Effector memory CD8-positive, alpha-beta T cell (primary cell): ENCODE measurements around the gene SLCO4A1.

Experiments used
- ATAC-seq: fragments of 150-1000 bp; cut with Tn5 transposase; replicated peaks from 2 replicates; pipeline ENCODE4 v1.10.0; 2021; ENCODE audit warnings: mild to moderate bottlenecking, moderate library complexity
- DNase-seq, 3 experiments: peaks; one replicate each; pipeline ENCODE4 v3.0.0; 2021
- H3K27ac Mint-ChIP-seq, 2 donors: one replicate each; pipeline ENCODE4 v1.8.0; 2022; ENCODE audit warnings: mild to moderate bottlenecking in 2 of 2, mixed read lengths in 2 of 2, moderate library complexity in 2 of 2
- H3K27me3 Mint-ChIP-seq, 2 donors: one replicate each; pipeline ENCODE4 v1.8.0; 2022; ENCODE audit warnings: mixed read lengths in 2 of 2
- H3K36me3 Mint-ChIP-seq: one replicate; pipeline ENCODE4 v1.8.0; 2022; ENCODE audit warnings: mild to moderate bottlenecking, moderate library complexity, mixed read lengths; ENCODE audit not compliant: insufficient read depth
- H3K4me1 Mint-ChIP-seq, 2 donors: one replicate each; pipeline ENCODE4 v1.8.0; 2022; ENCODE audit warnings: low read depth in 2 of 2, mixed read lengths in 2 of 2
- H3K4me3 Mint-ChIP-seq, 2 donors: one replicate each; pipeline ENCODE4 v1.8.0; 2022; ENCODE audit warnings: mild to moderate bottlenecking in 2 of 2, mixed read lengths in 2 of 2, moderate library complexity in 2 of 2
- H3K9me3 Mint-ChIP-seq, 2 donors: one replicate each; pipeline ENCODE4 v1.8.0; 2022; ENCODE audit warnings: mixed read lengths in 2 of 2

SLCO4A1 gene

GRCh38 chr20:62658593-62659178 is 16.4 kb downstream of the SLCO4A1 start:
- H3K4me3 Mint-ChIP-seq = no peak overlapping the region
- ATAC-seq = no peak
- H3K9me3 Mint-ChIP-seq = no peaks in the 10 kb centered on the region
- no peak overlapping the region for H3K27ac Mint-ChIP-seq
- peaks cover 0 to 4% of the 10 kb centered on the region in 2 donors for H3K4me1 Mint-ChIP-seq
- H3K36me3 Mint-ChIP-seq = no peaks in the 10 kb centered on the region
- no peaks in the 10 kb centered on the region for H3K27me3 Mint-ChIP-seq
- DNase-seq = no peak

DNA sequence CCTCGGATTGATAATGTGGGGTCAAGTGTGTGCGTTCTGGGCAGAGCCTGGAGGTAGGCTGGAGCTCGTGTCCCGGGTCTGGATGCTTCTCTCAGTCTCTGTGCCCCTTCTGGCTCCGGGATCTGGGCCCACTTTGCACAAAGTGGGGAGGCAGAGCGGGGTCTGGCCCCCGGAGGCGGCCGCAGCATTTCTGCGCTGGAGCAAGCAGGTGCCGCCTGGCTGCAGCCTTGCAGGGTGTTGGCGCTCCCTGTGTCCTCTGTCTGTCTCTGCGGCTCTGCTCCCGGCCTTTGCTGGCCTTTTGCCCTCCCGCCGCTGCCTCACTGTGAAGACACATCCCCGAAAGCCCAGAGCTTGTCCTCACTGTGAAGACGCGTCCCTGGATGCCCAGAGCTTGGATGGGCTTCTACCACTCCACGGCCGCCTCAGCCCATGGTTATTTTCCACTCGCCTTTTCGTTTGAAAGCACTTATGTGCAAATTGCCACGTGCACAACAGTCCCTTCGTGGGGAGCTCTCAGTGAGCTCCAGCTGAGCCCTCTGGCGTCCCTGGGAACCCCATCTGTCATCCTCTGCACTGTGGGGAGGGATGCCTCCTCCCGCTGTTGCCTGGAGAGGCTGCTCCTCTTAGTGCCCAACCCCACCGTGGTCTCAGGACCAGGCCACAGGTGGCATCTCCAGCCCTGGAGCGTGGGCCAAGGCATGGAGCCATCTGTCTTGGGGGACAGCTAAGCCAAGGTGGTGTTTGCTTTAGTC is 17.4 kb downstream of the SLCO4A1 start:
- peaks cover 0 to 2% of the 10 kb centered on the region in 2 donors for H3K4me1 Mint-ChIP-seq
- no peak for DNase-seq
- H3K4me3 Mint-ChIP-seq = no peak overlapping the region
- no peak overlapping the region for H3K27ac Mint-ChIP-seq
- H3K27me3 Mint-ChIP-seq = no peaks in the 10 kb centered on the region
- ATAC-seq = no peak
- H3K36me3 Mint-ChIP-seq = no peaks in the 10 kb centered on the region
- H3K9me3 Mint-ChIP-seq = no peaks in the 10 kb centered on the region

DNA sequence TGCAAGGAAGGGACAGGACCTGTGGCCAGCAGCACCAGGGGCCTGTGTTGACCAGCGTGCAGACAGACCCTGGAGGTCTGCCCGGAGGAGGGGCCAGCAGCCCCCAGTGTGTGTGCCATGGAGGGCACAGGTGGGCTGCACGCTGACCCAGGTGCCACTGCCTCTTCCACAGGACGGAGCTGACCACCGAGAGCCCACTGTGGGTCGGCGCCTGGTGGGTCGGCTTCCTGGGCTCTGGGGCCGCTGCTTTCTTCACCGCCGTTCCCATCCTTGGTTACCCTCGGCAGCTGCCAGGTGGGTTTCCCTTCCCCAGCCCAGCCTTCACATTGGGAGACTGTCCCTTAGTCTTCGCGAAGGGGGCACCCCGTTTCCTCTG is 17.9 kb downstream of the SLCO4A1 start:
- ATAC-seq = no peak
- DNase-seq = no peak
- H3K36me3 Mint-ChIP-seq = no peaks in the 10 kb centered on the region
- H3K27ac Mint-ChIP-seq = peak overlapping the region in 1 of 2 donors; percentile 58
- H3K4me1 Mint-ChIP-seq = peaks cover 0 to 2% of the 10 kb centered on the region in 2 donors
- no peak overlapping the region for H3K4me3 Mint-ChIP-seq
- no peaks in the 10 kb centered on the region for H3K27me3 Mint-ChIP-seq
- H3K9me3 Mint-ChIP-seq = no peaks in the 10 kb centered on the region

DNA sequence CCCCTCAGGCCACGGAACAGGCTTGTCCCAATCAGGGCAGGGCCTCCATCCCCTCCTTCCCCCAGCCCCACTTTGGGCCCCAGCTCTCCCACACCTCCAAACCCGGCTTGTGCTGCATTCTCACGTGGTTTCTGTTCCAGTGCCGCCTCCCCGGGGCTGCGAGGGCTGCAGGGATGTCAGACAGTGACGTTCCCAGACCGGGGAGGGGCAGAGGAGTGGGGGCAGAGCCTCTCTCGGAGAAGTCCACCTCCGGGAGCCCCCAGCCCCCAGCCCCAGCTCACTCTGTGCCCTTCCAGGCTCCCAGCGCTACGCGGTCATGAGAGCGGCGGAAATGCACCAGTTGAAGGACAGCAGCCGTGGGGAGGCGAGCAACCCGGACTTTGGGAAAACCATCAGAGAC is 18.5 kb downstream of the SLCO4A1 start:
- Mint-ChIP-seq H3K27ac (peak overlapping the region in 1 of 2 donors; percentile 58), H3K4me1 (peaks cover 0 to 2% of the 10 kb centered on the region in 2 donors), H3K9me3 (no peaks in the 10 kb centered on the region), H3K4me3 (no peak overlapping the region), H3K27me3 (no peaks in the 10 kb centered on the region), H3K36me3 (no peaks in the 10 kb centered on the region)
- DNase-seq (no peak), ATAC-seq (no peak)

- Mint-ChIP-seq H3K9me3 (no peaks in the 10 kb centered on the region), H3K27ac (peak overlapping the region in 1 of 2 donors; percentile 56), H3K27me3 (no peaks in the 10 kb centered on the region), H3K4me3 (no peak overlapping the region), H3K4me1 (peaks cover 0 to 2% of the 10 kb centered on the region in 2 donors), H3K36me3 (no peaks in the 10 kb centered on the region)
- DNase-seq (no peak), ATAC-seq (no peak)
Observed at GRCh38 chr20:62661647-62662046, 19.3 kb downstream of the SLCO4A1 start.

- H3K27ac Mint-ChIP-seq = no peak overlapping the region
- no peak overlapping the region for H3K4me3 Mint-ChIP-seq
- H3K4me1 Mint-ChIP-seq = peaks cover 0 to 2% of the 10 kb centered on the region in 2 donors
- ATAC-seq = no peak
- no peaks in the 10 kb centered on the region for H3K9me3 Mint-ChIP-seq
- H3K36me3 Mint-ChIP-seq = no peaks in the 10 kb centered on the region
- no peak for DNase-seq
- H3K27me3 Mint-ChIP-seq = no peaks in the 10 kb centered on the region
Observed at GRCh38 chr20:62662422-62662821, 20.1 kb downstream of the SLCO4A1 start.

GRCh38 chr20:62663145-62664018 is 21.1 kb downstream of the SLCO4A1 start:
- no peak for DNase-seq
- H3K27me3 Mint-ChIP-seq = no peaks in the 10 kb centered on the region
- no peak overlapping the region for H3K4me3 Mint-ChIP-seq
- no peaks in the 10 kb centered on the region for H3K9me3 Mint-ChIP-seq
- ATAC-seq = no peak
- peaks cover 0 to 2% of the 10 kb centered on the region in 2 donors for H3K4me1 Mint-ChIP-seq
- H3K36me3 Mint-ChIP-seq = peaks cover 3% of the 10 kb centered on the region
- H3K27ac Mint-ChIP-seq = peak overlapping the region in 1 of 2 donors; percentile 66

GRCh38 chr20:62664019-62664971 is 22.0 kb downstream of the SLCO4A1 start:
- Mint-ChIP-seq H3K27ac (no peak overlapping the region), H3K9me3 (no peaks in the 10 kb centered on the region), H3K4me3 (no peak overlapping the region), H3K27me3 (no peaks in the 10 kb centered on the region), H3K36me3 (peaks cover 3% of the 10 kb centered on the region), H3K4me1 (peaks cover 0 to 2% of the 10 kb centered on the region in 2 donors)
- DNase-seq = no peak
- no peak for ATAC-seq

DNA sequence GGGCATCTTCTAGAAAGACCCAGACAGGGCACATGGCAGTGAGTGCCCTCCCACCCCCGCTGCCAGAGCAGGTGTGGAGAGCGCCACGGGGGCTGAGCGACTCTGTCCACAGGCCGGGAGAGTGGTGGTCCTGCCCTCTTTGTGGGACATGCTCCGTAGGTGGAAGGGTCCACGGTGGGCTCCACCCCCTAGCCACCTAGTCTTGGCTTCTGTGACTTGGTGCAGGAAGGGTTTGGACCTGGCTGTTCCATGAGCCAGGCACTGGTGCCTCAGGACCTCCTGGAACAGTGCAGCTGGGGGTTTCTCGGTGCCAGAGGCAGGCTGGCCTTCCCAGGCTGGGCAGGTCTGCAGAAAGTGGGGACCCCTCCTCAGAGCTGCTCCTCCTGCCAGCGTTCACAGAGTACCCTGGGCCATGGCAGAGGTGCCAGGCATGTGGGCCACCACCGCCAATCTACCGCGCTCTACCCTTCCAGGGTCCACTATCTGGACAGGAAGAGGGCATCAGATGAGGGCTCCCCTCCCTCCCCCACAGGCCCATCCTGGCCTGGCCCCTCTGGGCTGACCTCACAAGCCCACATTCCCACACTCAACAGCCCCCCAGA is 23.0 kb downstream of the SLCO4A1 start:
- H3K9me3 Mint-ChIP-seq = no peaks in the 10 kb centered on the region
- H3K36me3 Mint-ChIP-seq = peaks cover 3% of the 10 kb centered on the region
- ATAC-seq (no peak), DNase-seq (no peak)
- peaks cover 0 to 2% of the 10 kb centered on the region in 2 donors for H3K4me1 Mint-ChIP-seq
- H3K4me3 Mint-ChIP-seq = no peak overlapping the region
- H3K27ac Mint-ChIP-seq = no peak overlapping the region
- no peaks in the 10 kb centered on the region for H3K27me3 Mint-ChIP-seq

GRCh38 chr20:62665826-62666735 is 23.8 kb downstream of the SLCO4A1 start:
- Mint-ChIP-seq H3K36me3 (peaks cover 3% of the 10 kb centered on the region), H3K9me3 (no peaks in the 10 kb centered on the region), H3K27ac (no peak overlapping the region), H3K4me1 (peaks cover 0 to 2% of the 10 kb centered on the region in 2 donors), H3K27me3 (no peaks in the 10 kb centered on the region), H3K4me3 (no peak overlapping the region)
- DNase-seq (no peak), ATAC-seq (no peak)

- Mint-ChIP-seq H3K4me1 (no peaks in the 10 kb centered on the region), H3K27ac (no peak overlapping the region), H3K27me3 (no peaks in the 10 kb centered on the region), H3K4me3 (no peak overlapping the region), H3K9me3 (no peaks in the 10 kb centered on the region), H3K36me3 (peaks cover 3% of the 10 kb centered on the region)
- DNase-seq = no peak
- ATAC-seq = no peak
Observed at GRCh38 chr20:62666736-62667529, 24.6 kb downstream of the SLCO4A1 start.
